Transverse colon (tissue), 4 donors: Measurements from ENCODE around the gene RRBP1.
A peak's percentile ranks its signal among the peaks of the same experiment; 100 is the strongest.

Experiments
- POLR2AphosphoS5 ChIP-seq, 3 donors: sonication (generic); formaldehyde crosslinking; IDR thresholded peaks; one replicate each; pipeline ENCODE4 v1.6.1; 2016; ENCODE audit warnings: antibody characterized with exemption in 3 of 3
- TF ChIP-seq, protein P1 (sequence below), 5 experiments: fragments of 200-600 bp in 3 of 5; fragments of 450-650 bp in 2 of 5; sonication (generic) in 3 of 5; IDR thresholded peaks; 1 replicate in 2 of 5; 2 replicates in 3 of 5; pipeline ENCODE4 v1.5.1; 2016 to 2017; ENCODE audit warnings: antibody characterized with exemption in 5 of 5, inconsistent platforms in 3 of 5, mild to moderate bottlenecking in 2 of 5, moderate library complexity in 1 of 5

DNA sequence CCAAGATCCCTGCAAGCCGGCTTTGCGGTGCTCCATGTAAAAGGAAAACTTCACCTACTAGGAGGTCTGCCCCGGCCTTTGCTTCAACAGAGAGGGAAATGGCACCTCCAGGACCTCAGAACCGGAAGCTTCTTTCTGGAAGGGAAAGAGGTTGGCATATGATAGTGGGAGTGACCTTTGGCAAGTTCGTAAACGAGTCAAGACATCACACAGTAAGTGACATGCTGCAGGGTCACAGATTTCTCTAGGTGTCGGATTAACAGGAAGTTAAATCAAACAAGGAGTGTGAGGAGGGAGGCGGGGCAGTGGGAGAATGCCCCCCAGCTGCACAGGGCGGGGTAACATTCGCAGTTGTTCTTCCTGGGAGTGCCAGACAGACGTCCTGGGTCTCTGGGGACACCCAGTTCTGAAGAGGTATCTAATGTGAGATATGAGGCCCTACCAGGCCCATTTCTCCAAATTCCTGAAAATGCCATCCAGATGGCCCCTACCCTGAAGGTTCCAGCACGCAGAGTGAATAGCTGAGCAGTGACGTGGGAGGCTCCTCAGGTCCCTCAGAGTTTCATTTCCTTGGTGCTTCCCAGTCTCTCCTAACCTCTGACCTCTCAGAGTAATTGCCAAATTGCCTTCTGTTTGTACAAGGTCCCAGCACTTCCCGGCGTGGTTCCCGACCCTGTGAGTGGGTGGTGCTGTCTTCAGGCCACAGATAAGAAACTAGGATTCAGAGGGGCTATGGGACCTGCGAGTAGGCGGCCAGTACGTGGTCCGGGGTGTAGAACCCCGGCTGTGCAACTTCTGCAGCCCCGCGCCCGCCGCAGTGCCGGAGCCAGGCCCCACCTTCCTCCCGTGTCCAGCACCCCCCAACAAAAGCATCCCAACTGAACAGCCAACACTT lies 1.9 kb downstream of the RRBP1 start:
- TF ChIP-seq, protein P1, sequence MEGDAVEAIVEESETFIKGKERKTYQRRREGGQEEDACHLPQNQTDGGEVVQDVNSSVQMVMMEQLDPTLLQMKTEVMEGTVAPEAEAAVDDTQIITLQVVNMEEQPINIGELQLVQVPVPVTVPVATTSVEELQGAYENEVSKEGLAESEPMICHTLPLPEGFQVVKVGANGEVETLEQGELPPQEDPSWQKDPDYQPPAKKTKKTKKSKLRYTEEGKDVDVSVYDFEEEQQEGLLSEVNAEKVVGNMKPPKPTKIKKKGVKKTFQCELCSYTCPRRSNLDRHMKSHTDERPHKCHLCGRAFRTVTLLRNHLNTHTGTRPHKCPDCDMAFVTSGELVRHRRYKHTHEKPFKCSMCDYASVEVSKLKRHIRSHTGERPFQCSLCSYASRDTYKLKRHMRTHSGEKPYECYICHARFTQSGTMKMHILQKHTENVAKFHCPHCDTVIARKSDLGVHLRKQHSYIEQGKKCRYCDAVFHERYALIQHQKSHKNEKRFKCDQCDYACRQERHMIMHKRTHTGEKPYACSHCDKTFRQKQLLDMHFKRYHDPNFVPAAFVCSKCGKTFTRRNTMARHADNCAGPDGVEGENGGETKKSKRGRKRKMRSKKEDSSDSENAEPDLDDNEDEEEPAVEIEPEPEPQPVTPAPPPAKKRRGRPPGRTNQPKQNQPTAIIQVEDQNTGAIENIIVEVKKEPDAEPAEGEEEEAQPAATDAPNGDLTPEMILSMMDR (IDR thresholded peaks at IDR 0.05), result no peak
- TF ChIP-seq POLR2AphosphoS5 (IDR thresholded peaks at IDR 0.05), result peak in 2 of 3 donors; percentile 43 to 72
